HepG2 (cell line): ENCODE results near the gene VPS13D. TPM values are rescaled to one million over a fixed set of nuclear protein-coding genes. Genes with fewer than 3 reads are reported as not detected.

Experiments
- BCL6 ChIP-seq: IDR thresholded peaks from 2 replicates; pipeline ENCODE4 v1.6.1; 2016; ENCODE audit warnings: missing genetic modification reagents, missing compliant biosample characterization
- GABPB1 ChIP-seq: IDR thresholded peaks from 2 replicates; pipeline ENCODE4 v1.6.1; 2016; ENCODE audit warnings: mild to moderate bottlenecking, missing genetic modification reagents, moderate library complexity, missing compliant biosample characterization
- GATAD2A ChIP-seq: IDR thresholded peaks from 2 replicates; pipeline ENCODE4 v1.6.1; 2016
- MYNN ChIP-seq: sonication (generic); formaldehyde crosslinking; IDR thresholded peaks from 2 replicates; pipeline ENCODE4 v1.4.0; 2020; ENCODE audit warnings: mild to moderate bottlenecking, low read depth, missing genetic modification reagents
- NCOR1 ChIP-seq: fragments of 200-600 bp; sonication (generic); IDR thresholded peaks from 2 replicates; pipeline ENCODE4 v1.7.0; 2017; ENCODE audit warnings: antibody characterized with exemption, low read length, borderline replicate concordance
- SOX6 ChIP-seq, 2 experiments: fragments of 450-650 bp in 1 of 2; sonication (generic) in 1 of 2; formaldehyde crosslinking in 1 of 2; IDR thresholded peaks; 2 replicates each; pipeline versions ENCODE4 v1.4.0 to v1.6.1; 2017 to 2020; ENCODE audit warnings: antibody characterized with exemption in 1 of 2, mild to moderate bottlenecking in 1 of 2, missing genetic modification reagents in 1 of 2
- TCF12 ChIP-seq, 2 experiments: fragments of 450-650 bp in 1 of 2; sonication (generic) in 1 of 2; formaldehyde crosslinking in 1 of 2; IDR thresholded peaks; 2 replicates each; pipeline versions ENCODE4 v1.6.1 to v1.8.0; 2017 to 2022; ENCODE audit warnings: antibody characterized with exemption in 1 of 2, mild to moderate bottlenecking in 1 of 2, missing genetic modification reagents in 1 of 2, moderate library complexity in 1 of 2
- ZC3H4 ChIP-seq: sonication (generic); formaldehyde crosslinking; IDR thresholded peaks from 2 replicates; pipeline ENCODE4 v1.4.0; 2020; ENCODE audit warnings: missing genetic modification reagents, borderline replicate concordance
- ZNF749 ChIP-seq: sonication (generic); formaldehyde crosslinking; IDR thresholded peaks from 2 replicates; pipeline ENCODE4 v1.8.0; 2022; ENCODE audit warnings: mild to moderate bottlenecking, missing genetic modification reagents, moderate library complexity, borderline replicate concordance
- polyA plus RNA-seq, 8 experiments: library from polyadenylated mRNA; depleted of rRNA in 3 of 8; stranded (reverse) in 7 of 8; unstranded in 1 of 8; fragments of >200 nt; fragmentation: Illumina TruSeq in 4 of 8; extraction: Trizol in 4 of 8; gene quantifications; 2 replicates each; pipeline versions ENCODE4 v1.2.1 to v1.2.3, GENCODE V29; 2011 to 2016; ENCODE audit warnings: low read depth in 4 of 8, missing spikeins in 1 of 8, mixed read lengths in 1 of 8; ENCODE audit not compliant: insufficient read depth in 1 of 8
- total RNA-seq, 5 experiments: library from RNA; depleted of rRNA; stranded (reverse); fragments of >200 nt; fragmentation: Illumina TruSeq; extraction: Trizol; gene quantifications; 2 replicates each; pipeline ENCODE4 v1.2.3, GENCODE V29; 2016; ENCODE audit warnings: low read depth in 1 of 5
- TF ChIP-seq, protein P1 (sequence below): IDR thresholded peaks from 2 replicates; pipeline ENCODE4 v1.4.0; 2020; ENCODE audit warnings: mild to moderate bottlenecking, missing genetic modification reagents
- TF ChIP-seq, protein P2 (sequence below): sonication (generic); formaldehyde crosslinking; IDR thresholded peaks from 2 replicates; pipeline ENCODE4 v1.9.0; 2021; ENCODE audit warnings: missing genetic modification reagents, mild to moderate bottlenecking, borderline replicate concordance
- TF ChIP-seq, protein P3 (sequence below), 2 experiments: sonication (generic) in 1 of 2; formaldehyde crosslinking in 1 of 2; IDR thresholded peaks; 2 replicates each; pipeline versions ENCODE4 v1.5.1 to v1.6.1; 2011 to 2020; ENCODE audit warnings: borderline replicate concordance in 1 of 2, low read depth in 1 of 2, low read length in 1 of 2, mild to moderate bottlenecking in 1 of 2, missing genetic modification reagents in 1 of 2, moderate library complexity in 1 of 2
- TF ChIP-seq, protein P4 (sequence below): sonication (generic); formaldehyde crosslinking; IDR thresholded peaks from 2 replicates; pipeline ENCODE4 v1.8.0; 2022; ENCODE audit warnings: mild to moderate bottlenecking, missing genetic modification reagents

VPS13D gene
- total and polyA plus RNA-seq, 2 of the 13 experiments (the other 11 are each of a cell fraction or from before 2014, with no cell fraction given): 8.6 to 13.9 TPM

DNA sequence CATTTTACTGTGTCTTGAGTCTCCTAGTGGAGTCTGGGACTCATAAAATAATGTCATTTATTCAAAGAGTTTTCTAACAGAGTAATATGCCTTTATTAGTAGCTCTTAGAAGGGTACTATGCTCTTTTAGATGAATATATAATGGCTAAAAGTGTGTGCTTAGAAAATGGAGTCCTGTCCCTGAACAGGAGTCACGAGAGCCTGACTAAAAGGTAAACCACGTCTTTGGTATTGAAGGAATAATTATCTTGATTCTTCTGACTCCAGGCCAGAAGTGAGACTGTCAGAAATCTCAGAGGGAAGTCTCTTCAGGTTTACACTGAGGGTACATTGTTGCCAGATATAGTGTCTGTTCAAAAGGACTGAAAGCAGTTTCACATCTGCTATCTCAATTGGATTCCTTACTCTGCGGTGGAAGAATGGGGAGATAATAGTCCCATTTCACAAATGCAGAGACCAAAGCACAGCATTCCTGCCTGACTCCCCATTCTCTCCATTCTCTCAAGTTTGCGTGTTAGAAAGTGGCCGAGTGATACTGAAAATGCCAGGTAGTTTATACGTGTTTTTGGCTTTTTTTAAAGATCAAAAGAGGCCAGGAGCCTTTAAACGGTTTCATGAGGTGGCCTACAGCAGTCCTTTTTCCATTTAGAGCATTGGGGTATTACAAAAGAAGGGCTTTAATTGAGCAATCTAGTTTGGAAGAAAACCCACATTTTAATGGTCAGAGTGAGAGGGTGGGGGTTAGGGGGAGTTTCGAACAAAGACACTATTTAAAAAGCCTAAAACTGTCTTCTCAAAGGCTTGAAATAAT, 176.6 kb downstream of the VPS13D start (continued):
- TF ChIP-seq, protein P1, sequence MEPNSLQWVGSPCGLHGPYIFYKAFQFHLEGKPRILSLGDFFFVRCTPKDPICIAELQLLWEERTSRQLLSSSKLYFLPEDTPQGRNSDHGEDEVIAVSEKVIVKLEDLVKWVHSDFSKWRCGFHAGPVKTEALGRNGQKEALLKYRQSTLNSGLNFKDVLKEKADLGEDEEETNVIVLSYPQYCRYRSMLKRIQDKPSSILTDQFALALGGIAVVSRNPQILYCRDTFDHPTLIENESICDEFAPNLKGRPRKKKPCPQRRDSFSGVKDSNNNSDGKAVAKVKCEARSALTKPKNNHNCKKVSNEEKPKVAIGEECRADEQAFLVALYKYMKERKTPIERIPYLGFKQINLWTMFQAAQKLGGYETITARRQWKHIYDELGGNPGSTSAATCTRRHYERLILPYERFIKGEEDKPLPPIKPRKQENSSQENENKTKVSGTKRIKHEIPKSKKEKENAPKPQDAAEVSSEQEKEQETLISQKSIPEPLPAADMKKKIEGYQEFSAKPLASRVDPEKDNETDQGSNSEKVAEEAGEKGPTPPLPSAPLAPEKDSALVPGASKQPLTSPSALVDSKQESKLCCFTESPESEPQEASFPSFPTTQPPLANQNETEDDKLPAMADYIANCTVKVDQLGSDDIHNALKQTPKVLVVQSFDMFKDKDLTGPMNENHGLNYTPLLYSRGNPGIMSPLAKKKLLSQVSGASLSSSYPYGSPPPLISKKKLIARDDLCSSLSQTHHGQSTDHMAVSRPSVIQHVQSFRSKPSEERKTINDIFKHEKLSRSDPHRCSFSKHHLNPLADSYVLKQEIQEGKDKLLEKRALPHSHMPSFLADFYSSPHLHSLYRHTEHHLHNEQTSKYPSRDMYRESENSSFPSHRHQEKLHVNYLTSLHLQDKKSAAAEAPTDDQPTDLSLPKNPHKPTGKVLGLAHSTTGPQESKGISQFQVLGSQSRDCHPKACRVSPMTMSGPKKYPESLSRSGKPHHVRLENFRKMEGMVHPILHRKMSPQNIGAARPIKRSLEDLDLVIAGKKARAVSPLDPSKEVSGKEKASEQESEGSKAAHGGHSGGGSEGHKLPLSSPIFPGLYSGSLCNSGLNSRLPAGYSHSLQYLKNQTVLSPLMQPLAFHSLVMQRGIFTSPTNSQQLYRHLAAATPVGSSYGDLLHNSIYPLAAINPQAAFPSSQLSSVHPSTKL (CRISPR knock-in tag): peak; percentile 29; the same call in 1 of the 2 replicates
- TF ChIP-seq GATAD2A (CRISPR knock-in tag) (peak; percentile 66; the same call in 1 of the 2 replicates), MYNN (no peak), ZNF749 (CRISPR knock-in tag) (no peak), BCL6 (CRISPR knock-in tag) (peak; percentile 16; the same call in 1 of the 2 replicates), ZC3H4 (CRISPR knock-in tag) (no peak), NCOR1 (peak; percentile 37; the same call in 1 of the 2 replicates), SOX6 (IDR thresholded peaks at IDR 0.05) (no peak), SOX6 (CRISPR knock-in tag; IDR thresholded peaks at IDR 0.05) (peak; percentile 71; the same call in 1 of the 2 replicates), GABPB1 (no peak), TCF12 (IDR thresholded peaks at IDR 0.05) (no peak), TCF12 (CRISPR knock-in tag; IDR thresholded peaks at IDR 0.05) (no peak)
- TF ChIP-seq, protein P2, sequence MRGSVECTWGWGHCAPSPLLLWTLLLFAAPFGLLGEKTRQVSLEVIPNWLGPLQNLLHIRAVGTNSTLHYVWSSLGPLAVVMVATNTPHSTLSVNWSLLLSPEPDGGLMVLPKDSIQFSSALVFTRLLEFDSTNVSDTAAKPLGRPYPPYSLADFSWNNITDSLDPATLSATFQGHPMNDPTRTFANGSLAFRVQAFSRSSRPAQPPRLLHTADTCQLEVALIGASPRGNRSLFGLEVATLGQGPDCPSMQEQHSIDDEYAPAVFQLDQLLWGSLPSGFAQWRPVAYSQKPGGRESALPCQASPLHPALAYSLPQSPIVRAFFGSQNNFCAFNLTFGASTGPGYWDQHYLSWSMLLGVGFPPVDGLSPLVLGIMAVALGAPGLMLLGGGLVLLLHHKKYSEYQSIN (CRISPR knock-in tag): no peak
- TF ChIP-seq, protein P3, sequence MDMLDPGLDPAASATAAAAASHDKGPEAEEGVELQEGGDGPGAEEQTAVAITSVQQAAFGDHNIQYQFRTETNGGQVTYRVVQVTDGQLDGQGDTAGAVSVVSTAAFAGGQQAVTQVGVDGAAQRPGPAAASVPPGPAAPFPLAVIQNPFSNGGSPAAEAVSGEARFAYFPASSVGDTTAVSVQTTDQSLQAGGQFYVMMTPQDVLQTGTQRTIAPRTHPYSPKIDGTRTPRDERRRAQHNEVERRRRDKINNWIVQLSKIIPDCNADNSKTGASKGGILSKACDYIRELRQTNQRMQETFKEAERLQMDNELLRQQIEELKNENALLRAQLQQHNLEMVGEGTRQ (IDR thresholded peaks at IDR 0.05; ENCODE audit: low read depth, low read length): no peak
- TF ChIP-seq, protein P3 (CRISPR knock-in tag; IDR thresholded peaks at IDR 0.05; ENCODE audit: borderline replicate concordance): no peak
- TF ChIP-seq, protein P4, sequence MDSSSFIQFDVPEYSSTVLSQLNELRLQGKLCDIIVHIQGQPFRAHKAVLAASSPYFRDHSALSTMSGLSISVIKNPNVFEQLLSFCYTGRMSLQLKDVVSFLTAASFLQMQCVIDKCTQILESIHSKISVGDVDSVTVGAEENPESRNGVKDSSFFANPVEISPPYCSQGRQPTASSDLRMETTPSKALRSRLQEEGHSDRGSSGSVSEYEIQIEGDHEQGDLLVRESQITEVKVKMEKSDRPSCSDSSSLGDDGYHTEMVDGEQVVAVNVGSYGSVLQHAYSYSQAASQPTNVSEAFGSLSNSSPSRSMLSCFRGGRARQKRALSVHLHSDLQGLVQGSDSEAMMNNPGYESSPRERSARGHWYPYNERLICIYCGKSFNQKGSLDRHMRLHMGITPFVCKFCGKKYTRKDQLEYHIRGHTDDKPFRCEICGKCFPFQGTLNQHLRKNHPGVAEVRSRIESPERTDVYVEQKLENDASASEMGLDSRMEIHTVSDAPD (CRISPR knock-in tag): no peak
